ENCODE results near the gene DMD. TPM values are rescaled to one million over a fixed set of nuclear protein-coding genes. Genes with fewer than 3 reads are reported as not detected.

The DMD gene
- total RNA-seq, 6 experiments from 2014 or later: 18.7 to 43.4 (median 32.9) TPM

GRCh38 chrX:31316340-31316991 is 1894.9 kb downstream of the DMD start:
- H3K36me3 ChIP-seq: no peaks in the 10 kb centered on the region
- intact Hi-C loops (cut with DNase I): no loop called here
- WGBS (ENCODE audit: insufficient coverage, low coverage, low lambda C conversion rate, missing lambda C conversion rate): 15% methylated on average over 2 of the region's 2 CpGs
- no peak overlapping the region for H3K4me3 ChIP-seq
- ATAC-seq (peak; percentile 57 to 83 (median 77)), DNase-seq (no peak)
- H3K9me3 ChIP-seq: no peaks in the 10 kb centered on the region
- H3K27ac ChIP-seq: peak overlapping the region in 2 of 3 donors; percentile 16 to 47
- TF ChIP-seq CTCF (IDR thresholded peaks at IDR 0.05) (no peak), POLR2A (IDR thresholded peaks at IDR 0.05) (no peak)
- H3K4me1 ChIP-seq: peaks cover 0 to 8% (median 0%) of the 10 kb centered on the region in 4 donors
- no peaks in the 10 kb centered on the region for H3K27me3 ChIP-seq

DNA sequence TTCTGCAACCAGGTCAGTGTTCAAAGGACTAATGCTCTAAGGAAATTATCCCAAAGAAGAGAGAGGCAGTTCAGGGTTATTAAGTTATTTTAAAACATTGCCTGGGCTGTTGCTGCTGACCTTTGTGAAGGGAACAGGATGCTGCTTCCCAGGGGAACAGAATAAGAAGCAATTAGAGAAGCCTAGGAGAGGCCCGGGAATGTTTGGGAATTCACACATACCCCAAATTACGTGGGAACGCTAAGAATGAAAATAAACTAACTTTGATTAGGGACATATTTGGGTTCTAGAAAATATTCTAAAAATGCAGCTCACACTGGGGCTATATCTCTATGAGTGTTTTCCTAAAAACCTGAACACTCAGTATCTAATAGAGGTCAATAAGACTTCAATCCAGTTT is 1896.4 kb downstream of the DMD start:
- 44% methylated on average over 3 of the region's 3 CpGs for WGBS (ENCODE audit: insufficient coverage, low coverage, low lambda C conversion rate, missing lambda C conversion rate)
- no peaks in the 10 kb centered on the region for H3K36me3 ChIP-seq
- TF ChIP-seq POLR2A (IDR thresholded peaks at IDR 0.05) (no peak), CTCF (IDR thresholded peaks at IDR 0.05) (no peak)

DNA sequence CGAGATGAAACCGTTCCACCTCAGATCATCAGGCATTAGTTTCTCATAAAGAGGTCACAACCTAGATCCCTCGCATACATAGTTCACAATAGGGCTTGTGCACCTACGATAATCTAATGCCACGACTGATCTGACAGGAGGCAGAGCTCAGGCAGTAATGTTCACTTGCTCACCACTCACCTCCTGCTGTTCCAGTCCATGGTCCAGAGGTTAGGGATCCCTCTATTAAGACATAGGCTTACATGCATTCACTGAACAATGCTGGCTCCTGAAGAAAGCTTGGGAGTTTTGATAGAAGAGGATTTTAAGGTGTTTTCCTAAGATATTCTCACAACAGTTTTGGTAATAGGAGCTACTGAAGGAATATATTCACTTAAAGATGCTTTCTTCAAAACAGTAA is 1903.4 kb downstream of the DMD start:
- no peaks in the 10 kb centered on the region for H3K9me3 ChIP-seq
- no peak overlapping the region for H3K4me3 ChIP-seq
- no peaks in the 10 kb centered on the region for H3K36me3 ChIP-seq
- intact Hi-C loops (cut with DNase I): no loop called here
- H3K27ac ChIP-seq: no peak overlapping the region
- 48% methylated on average over 5 of the region's 5 CpGs for WGBS (ENCODE audit: insufficient coverage, low coverage, low lambda C conversion rate, missing lambda C conversion rate)
- ATAC-seq: peak; percentile 58 to 80 (median 66)
- no peak for DNase-seq
- no peaks in the 10 kb centered on the region for H3K27me3 ChIP-seq
- TF ChIP-seq POLR2A (IDR thresholded peaks at IDR 0.05) (no peak), CTCF (IDR thresholded peaks at IDR 0.05) (no peak)
- peaks cover 0 to 12% (median 3%) of the 10 kb centered on the region in 4 donors for H3K4me1 ChIP-seq

More for the DNA sequence above, 1896.4 kb downstream of the DMD start:
- H3K27me3 ChIP-seq: no peaks in the 10 kb centered on the region
- no peak overlapping the region for H3K4me3 ChIP-seq
- no peak overlapping the region for H3K27ac ChIP-seq
- H3K4me1 ChIP-seq: peaks cover 0 to 8% (median 0%) of the 10 kb centered on the region in 4 donors
- no peaks in the 10 kb centered on the region for H3K9me3 ChIP-seq
- ATAC-seq (no peak), DNase-seq (no peak)
- intact Hi-C loops (cut with DNase I): no loop called here

- ATAC-seq: peak; percentile 58 to 79 (median 68)
- TF ChIP-seq CTCF (IDR thresholded peaks at IDR 0.05): no peak
- TF ChIP-seq POLR2A (IDR thresholded peaks at IDR 0.05): no peak
- Histone ChIP-seq H3K4me3 (no peak overlapping the region), H3K36me3 (no peaks in the 10 kb centered on the region), H3K9me3 (no peaks in the 10 kb centered on the region), H3K27ac (peak overlapping the region in 2 of 3 donors; percentile 26 to 54), H3K4me1 (peaks cover 0 to 17% (median 6%) of the 10 kb centered on the region in 4 donors), H3K27me3 (no peaks in the 10 kb centered on the region)
- intact Hi-C loops (cut with DNase I): no loop called here
- 10% methylated on average over 1 of the region's 1 CpG for WGBS (ENCODE audit: insufficient coverage, low coverage, low lambda C conversion rate, missing lambda C conversion rate)
- DNase-seq: no peak
Observed at GRCh38 chrX:31302573-31303075, 1908.7 kb downstream of the DMD start.
